ENCODE results near the gene TAS2R43.
"Not testable (repeated sequence)": the region's sequence is repeated elsewhere in the genome, so short reads cannot be mapped to it uniquely, and the experiment has no call there.

Gene TAS2R43, protein sequence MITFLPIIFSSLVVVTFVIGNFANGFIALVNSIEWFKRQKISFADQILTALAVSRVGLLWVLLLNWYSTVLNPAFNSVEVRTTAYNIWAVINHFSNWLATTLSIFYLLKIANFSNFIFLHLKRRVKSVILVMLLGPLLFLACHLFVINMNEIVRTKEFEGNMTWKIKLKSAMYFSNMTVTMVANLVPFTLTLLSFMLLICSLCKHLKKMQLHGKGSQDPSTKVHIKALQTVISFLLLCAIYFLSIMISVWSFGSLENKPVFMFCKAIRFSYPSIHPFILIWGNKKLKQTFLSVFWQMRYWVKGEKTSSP

DNA sequence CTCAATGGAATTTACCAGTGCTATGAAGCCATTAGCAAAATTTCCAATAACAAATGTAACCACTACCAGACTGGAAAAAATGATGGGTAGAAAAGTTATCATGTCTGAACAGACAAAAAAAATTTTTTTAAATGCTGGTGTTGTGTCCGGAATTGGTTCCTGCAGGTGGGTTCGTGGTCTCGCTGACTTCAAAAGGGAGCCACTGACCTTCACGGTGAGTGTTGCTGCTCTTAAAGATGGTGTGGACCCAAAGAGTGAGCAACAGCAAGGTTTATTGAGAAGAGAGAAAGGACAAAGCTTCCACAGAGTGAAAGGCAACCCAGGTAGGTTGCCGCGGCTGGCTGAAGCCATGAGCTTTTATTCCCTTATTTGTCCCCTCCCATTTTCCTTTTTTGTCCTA is at the start of gene TAS2R43:
TSS of gene TAS2R43 (minus strand) at position 186 of the 400 bp plus-strand sequence. CDS start at position 102, 84 bp downstream.
- no peak for DNase-seq

DNA sequence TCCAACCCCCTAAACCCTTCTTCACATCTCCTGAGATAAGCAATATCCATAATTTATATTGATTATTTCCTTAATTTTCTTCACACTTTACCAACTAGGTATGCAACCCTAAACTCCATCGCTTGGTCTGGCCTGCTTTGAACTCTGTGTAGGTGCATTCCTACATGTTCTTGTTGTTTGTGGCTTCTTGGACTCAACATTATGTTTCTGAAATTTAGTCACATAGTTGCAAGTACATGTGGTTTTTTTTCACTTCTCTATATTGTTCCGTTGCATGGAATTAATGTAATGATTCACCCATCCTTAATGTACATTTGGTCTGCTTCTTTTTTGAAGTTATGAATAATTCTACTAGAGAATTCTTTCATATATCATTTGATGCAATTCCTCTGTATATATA is 44.0 kb upstream of the TAS2R43 start:
- DNase-seq: no peak

DNA sequence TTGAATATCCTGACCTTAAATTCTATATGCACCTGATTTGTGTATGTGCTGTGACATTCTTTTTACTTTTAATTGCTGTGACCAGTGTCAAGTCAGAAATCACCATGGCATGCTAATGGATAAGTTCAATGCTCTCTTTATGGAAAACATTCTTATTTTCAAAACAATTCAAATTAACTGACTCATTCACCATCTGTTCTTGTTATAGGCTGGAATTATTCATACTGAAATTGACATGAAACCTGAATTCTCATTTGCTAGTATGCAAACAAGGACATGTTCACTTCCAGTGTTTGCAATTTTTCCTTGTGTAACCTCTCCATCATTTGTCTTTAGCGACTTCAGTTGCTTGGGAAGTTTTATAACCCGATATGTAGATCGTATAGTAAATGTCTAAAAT is 42.2 kb upstream of the TAS2R43 start, which contains the start of gene TAS2R30:
TSS of gene TAS2R30 (minus strand) at position 340 of the 400 bp plus-strand sequence. CDS start 400 bp downstream, outside the sequence.
- DNase-seq: no peak

DNA sequence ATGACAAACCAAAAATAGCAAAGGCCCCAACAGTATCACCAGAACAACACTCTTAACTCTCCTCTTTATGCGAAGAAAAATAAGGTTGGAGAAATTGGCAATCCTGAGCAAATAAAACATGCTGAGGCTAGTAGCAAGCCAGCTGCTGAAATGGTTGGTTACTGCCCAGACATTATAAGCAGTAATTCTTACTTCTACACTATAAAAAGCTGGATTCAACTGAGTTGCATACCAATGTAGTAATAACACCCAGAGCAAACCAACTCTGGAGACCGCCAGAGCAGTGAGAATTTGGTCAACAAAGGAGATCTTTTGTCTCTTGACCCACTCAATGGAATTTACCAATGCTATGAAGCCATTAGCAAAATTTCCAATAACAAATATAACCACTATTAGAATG is 41.7 kb upstream of the TAS2R43 start:
- no peak for DNase-seq

DNA sequence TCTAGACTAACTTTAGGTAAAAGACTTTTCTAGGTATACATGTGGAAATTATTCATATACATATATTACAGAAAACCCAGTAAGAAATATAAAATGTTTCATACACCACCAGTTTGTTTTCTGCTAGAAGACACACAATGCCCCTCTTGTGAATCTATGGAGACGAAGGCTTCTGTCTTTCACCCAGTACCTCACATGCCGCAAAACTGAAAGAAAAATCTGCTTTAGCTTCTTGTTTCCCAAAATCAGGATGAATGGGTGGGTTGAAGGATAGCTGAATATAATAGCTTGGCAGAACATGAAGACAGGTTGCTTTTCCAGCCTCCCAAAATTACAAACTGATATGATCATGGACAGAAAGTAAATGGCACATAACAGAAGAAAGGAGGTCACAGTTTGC is 41.0 kb upstream of the TAS2R43 start:
- DNase-seq: no peak

DNA sequence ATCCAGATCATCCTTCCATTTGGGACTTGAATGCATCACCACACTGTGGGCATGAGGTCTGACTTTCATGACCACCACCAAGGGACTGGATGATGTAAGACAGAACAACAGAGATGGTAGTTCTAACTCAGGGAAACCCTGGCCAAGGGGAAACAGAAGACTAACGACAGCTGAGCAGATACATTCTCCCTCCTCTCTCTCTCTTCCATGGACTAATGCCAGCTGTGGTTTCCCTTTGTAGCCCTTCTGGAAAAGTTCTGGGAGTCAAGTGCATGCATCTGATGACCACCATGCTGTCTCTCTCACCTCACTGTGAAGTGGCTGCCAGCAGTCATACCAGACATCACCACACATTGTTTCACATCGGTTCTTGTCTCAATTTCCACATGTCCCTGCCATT is 38.9 kb upstream of the TAS2R43 start:
- no peak for DNase-seq

DNA sequence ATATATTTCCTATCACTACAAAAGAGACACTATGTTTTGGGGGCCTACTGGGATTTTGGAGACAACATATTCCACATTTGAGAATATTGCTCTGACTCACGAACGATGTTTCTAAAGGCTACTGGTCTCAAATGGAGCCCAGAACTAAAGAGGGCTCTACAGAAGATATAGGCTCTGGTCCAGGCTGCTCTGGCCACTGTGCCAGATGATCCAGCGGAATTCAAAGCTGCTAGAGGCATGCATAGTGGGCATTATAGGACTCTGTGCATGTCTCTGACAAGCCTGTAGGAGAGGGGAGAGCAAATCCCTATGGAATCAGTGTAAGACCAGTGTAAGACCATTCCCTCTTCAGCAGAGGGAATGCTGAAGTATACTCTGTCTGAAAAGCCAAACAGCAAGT is 38.3 kb upstream of the TAS2R43 start:
- no peak for DNase-seq

DNA sequence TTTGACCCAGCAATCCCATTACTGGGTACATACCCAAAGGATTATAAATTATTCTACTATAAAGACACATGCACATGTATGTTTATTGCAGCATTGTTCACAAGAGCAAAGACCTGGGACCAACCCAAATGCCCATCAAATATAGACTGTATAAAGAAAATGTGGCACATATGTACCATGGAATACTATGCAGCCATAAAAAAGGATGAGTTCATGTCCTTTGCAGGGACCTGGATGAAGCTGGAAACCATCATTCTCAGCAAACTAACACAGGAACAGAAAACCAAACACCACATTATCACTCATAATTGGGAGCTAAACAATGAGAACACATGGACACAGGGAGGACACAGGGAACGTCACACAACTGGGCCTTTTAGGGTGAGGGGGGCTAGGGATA is 22.0 kb upstream of the TAS2R43 start:
- DNase-seq: not testable (repeated sequence)

DNA sequence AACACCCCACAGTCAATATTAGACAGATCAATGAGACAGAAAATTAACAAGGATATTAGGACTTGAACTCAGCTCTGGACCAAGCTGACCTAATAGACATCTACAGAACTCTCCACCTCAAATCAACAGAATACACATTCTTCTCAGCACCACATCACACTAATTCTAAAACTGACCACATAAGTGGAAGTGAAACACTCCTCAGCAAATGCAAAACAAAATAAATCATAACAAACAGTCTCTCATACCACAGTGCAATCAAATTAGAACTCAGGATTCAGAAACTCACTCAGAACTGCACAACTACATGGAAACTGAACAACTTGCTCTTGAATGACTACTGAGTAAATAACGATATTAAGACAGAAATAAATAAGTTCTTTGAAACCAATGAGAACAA is 19.1 kb upstream of the TAS2R43 start:
- not testable (repeated sequence) for DNase-seq

DNA sequence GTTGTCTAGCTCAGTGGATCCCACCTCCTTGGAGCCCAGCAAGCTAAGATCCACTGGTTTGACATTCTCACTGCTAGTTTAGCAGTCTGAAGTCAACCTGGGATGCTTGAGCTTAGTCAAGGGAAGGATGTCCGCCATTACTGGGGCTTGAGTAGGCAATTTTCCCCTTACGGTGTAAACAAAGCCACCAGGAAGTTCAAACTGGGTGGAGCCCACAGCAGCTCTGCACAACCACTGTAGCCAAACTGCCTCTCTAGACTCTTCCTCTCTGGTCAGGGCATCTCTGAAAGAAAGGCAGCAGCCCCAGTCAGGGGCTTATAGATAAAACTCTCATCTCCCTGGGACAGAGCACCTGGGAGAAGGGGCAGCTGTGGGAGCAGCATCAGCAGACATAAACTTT is 16.7 kb upstream of the TAS2R43 start:
- no peak for DNase-seq

DNA sequence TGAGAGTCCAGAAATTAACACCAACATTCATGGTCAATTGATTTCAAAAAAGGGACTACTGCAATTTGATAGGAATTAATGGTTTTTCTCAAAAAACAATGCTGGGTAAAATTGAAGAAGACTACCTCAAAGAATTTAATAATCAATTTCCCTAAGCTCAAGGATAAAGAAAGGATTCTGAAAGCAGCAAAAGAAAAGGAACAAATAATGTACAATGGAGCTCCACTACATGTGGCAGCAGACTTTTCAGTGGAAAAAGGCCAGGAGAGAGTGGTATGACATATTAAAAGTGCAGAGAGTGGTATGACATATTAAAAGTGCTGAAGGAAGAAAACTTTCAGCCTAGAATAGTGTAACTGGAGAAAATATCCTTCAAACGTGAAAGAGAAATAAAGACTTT is 15.6 kb upstream of the TAS2R43 start:
- DNase-seq: no peak

DNA sequence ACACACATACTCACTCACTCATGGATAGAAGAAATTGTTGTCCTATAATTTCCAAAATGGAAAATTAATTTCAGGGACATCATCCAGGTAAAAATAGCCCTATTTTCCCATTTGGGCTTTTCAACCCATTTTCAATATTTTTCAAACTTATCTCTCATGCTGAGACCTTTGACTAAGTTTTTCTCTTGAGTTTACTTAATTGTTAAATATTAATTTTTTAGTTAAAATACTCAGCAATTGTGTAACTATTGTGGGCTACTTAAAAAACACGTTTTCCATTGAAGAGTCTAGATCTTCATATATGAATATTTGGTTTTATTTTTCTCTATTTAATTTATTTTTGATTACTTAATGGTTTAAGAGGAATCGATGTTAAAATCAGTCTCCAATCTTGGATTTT is 14.2 kb upstream of the TAS2R43 start:
- no peak for DNase-seq

DNA sequence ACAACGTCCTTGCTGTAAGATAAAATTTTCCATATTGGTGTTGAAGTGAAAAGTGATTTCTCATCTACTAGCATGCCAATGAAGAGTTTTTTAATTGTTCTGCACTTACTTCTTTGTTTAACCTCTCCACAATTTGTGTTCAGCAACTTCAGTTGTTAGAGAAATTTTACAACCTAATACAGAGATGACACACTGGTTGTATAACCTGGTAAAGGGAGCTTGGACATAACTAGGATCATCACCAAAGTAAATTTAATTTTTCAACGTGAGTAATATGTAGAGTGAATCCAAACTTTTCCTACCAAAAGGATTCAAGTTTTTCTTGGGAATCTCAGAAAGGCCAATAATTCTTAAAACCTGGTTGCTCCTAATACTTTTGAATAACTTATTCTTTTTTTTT is 13.4 kb upstream of the TAS2R43 start:
- DNase-seq: no peak

DNA sequence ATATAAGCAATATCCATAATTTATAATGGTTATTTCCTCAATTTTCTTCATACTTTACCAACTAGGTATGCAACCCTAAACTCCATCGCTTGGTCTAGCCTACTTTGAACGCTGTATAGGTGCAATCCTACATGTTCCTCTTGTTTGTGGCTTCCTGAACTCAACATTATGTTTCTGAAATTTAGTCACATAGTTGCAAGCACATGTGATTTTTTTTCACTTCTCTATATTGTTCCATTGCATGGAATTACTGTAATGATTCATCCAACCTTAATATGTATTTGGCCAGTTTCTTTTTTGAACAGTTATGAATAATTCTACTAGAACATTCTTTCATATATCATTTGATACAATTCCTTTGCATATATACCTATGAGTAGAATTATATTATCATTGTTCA is 2.8 kb upstream of the TAS2R43 start:
- DNase-seq: not testable (repeated sequence)

DNA sequence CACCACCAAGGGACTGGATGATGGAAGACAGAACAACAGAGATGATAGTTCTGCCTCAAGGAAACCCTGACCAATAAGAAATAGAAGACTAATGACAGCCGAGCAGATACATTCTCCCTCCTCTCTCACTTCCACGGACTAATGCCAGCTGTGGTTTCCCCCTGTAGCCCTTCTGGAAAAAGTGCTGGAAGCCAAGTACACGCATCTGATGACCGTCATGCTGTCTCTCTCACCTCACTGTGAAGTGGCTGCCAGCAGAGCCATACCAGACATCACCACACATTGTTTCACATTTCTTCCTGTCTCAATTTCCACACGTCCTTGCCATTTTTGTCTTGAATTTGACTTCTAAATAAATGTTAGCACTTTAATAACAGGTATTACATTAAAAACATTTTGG is 2.9 kb downstream of the TAS2R43 start:
- no peak for DNase-seq

DNA sequence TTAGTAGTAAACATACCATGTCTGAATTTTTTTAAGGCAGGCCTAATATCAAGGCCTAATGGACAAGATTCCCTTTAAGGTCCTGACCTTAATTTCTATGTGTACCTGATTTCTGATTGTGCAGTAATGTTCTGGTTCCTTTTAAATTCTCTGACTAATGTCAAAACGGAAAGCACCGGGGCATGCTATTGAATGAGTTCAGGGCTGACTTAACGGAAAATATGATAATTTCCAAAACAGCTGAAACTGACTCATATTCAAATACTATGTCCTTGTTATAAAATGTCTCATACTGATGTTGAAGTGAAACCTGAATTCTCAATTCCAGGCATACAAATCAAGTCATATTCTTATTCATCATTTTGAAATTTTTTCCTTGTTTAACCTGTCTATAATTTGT is 6.7 kb downstream of the TAS2R43 start:
- DNase-seq: no peak

DNA sequence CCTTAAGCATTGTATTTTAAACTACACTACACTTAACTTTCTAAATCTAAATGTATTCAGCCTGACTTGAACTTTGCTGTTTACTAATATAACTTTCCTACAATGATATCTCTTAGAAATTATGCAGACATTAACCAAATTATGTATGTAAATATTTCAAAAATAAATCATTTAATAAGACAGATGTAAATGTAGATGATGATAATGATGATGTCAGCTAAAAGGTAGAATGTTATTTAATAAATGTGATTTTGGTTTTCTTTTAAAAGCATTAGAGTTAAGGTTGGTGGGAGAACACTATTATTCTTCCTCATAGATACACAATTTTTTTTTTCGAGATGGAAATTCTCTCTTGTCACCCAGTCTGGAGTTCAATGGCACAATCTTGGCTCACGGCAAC is 10.1 kb downstream of the TAS2R43 start:
- DNase-seq: no peak

DNA sequence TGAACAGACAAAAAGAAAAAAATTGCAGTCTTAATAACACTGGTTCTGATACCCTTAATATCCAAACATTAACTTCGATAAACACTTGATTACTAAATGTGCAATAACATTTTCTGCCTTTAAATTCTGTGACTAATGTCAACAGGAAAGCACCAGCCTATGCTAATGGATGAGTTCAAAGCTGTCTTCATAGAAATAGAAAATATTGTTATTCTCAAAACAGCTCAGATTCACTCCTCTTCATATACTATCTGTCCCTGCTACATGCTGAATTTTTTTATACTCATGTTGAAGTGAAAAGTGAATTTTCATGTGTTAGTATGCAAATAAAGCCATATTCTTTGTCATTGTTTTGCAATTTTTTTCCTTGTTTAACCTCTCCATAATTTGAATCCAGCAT is 13.9 kb downstream of the TAS2R43 start:
- no peak for DNase-seq

DNA sequence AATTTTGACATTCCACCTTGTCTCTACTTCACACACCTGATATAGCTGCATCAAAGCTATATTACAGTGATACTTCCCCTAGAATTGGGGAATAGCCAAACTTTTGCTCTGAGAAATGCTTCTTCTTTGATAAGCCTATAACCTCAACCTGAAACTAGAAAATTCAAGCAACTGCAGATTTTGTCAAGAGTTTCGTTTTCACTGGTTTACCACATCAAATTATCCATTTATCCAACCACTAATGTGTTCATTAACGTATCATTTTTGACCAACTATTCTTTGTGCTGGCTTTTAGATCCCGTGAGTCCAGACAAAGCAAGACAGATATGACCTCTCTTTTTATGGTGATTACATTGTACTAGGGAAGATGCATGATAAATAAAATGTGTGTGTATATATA is 16.5 kb downstream of the TAS2R43 start:
- no peak for DNase-seq

DNA sequence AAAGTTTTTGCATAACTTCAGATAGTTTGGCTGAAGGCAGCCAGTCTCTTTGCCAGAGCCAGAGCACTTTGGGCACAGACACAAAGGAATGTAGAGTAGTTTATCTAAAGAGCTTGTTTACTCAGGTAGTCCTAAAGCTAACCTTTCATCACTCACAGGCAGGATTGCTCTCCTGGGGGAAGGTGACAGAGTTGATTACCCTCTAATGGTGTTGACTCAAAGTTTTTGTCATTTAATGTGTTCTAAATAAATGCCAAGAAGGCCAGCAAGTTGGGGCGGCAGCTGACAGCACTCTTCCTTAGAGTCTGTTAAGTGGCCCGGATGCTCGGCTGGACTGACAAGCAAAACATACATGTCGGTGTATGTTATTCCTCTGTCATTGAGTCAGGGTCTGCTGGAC is 20.7 kb downstream of the TAS2R43 start:
- no peak for DNase-seq

DNA sequence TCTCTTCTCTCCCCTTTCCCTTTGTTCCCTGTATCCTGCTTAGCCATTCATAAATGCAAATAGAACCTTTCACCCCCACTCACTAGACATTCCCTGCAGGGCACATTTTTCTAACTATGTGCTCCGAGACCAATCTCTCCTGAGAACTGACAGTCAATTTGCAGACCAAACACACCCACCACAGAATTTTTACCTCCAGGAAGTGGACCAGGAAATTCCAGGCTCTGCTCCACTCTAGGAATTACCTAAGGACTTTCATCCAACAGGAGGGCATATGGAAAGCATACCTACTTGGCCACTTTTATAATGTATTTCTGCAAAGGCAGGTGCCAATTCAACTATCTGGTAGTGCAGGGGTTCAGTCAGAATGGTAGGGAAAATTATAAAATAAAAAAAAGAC is 21.1 kb downstream of the TAS2R43 start:
- DNase-seq: no peak

DNA sequence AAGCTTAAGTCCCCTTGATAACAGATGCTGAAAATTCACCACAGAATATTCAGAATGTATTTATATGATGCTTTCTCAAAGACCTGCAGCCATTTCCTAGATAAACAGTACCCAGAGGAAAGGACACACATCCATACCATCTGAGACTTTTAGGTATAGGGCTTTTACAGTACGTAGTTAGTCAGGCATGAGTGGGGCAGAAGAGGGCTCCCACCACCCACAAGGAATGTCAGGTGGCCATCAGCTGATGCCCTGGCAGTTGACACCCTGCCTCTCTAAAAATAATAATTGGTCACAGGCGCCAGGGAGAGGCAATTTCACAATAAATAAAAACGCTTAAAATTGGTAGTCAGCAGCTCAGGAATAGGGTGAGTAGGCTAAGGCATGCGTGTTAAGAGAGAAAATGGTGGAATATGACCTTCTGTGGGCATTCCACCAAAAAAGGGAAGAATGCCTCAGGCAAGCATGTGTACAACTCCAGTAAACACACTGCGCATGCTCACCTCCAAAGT is 22.2 kb downstream of the TAS2R43 start:
- DNase-seq: no peak

DNA sequence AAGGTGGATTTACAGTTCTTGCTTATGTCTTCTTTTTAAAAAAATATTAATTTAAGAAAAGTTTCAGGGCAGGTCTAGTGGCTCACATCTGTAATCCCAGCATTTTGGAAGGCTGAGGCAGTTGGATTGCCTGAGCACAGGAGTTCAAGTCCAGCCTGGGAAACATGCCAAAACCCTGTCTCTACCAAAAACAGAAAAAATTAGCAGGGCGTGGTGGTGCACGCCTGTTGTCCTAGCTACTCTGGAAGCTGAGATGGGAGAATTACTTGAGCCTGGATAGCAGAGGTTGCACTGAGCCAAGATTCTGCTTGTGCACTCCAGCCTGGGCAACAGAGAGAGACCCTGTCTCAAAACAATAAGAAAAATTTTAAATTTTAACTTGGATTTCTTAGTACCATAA is 24.6 kb downstream of the TAS2R43 start:
- DNase-seq: peak; percentile 46

DNA sequence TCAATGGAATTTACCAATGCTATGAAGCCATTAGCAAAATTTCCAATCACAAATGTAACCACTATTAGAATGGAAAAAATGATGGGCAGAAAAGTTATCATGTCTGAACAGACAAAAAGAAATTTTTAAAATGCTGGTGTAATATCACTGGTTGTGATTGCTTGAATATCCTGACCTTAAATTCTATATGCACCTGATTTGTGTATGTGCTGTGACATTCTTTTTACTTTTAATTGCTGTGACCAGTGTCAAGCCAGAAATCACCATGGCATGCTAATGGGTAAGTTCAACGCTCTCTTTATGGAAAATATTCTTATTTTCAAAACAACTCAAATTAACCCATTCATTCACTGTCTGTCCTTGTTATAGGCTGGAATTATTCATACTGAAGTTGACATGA is 29.9 kb downstream of the TAS2R43 start, which contains the start of gene TAS2R46:
TSS of gene TAS2R46 (minus strand) at position 101 of the 400 bp plus-strand sequence. CDS start at position 101, 0 bp downstream.
- not testable (repeated sequence) for DNase-seq

DNA sequence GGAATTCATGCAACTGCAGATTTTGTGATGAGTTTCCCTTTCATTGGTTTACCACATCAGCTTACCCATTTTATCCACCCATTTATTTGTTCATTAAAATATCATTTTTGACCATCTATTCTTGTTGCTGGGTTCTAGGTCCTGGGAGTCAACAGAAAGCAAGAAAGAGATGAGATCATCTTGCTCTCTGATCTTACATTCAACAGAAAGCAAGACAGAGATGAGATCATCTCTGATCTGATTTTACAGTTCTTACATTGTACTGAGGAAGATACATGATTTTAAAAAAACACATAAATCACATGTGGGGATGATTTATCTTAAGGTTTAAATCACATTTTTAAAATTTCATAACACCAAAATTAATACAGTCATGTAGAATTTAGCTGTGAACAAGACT is 32.3 kb downstream of the TAS2R43 start:
- no peak for DNase-seq
